HS-5 (cell line): ENCODE measurements around the gene LDLR.
"Not testable (repeated sequence)": the region's sequence is repeated elsewhere in the genome, so short reads cannot be mapped to it uniquely, and the experiment has no call there.

Experiments used
- DNase-seq: peaks from one replicate; pipeline ENCODE4 v3.0.0-alpha.2; 2012; ENCODE audit warnings: low read depth

LDLR gene

DNA sequence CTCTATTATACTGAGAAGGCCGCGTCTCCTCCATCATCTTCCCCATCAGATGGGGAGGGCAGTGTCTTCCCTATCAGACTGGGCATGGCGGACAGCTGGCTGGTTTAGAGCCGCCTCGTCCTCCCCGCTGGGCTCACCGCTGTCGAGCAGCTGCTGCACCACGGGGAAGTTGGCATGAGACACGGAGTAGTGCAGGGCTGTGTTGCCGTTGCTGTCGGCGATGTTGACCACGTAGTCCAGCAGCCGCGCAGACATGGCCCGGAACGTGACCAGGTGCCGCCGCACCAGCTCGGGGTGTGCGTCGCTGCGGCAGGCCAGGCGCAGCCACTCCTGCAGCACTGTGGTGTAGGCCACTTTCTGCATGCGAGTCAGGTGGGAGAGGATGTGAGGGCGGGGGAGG, 85.1 kb downstream of the LDLR start:
- DNase-seq, result no peak

DNA sequence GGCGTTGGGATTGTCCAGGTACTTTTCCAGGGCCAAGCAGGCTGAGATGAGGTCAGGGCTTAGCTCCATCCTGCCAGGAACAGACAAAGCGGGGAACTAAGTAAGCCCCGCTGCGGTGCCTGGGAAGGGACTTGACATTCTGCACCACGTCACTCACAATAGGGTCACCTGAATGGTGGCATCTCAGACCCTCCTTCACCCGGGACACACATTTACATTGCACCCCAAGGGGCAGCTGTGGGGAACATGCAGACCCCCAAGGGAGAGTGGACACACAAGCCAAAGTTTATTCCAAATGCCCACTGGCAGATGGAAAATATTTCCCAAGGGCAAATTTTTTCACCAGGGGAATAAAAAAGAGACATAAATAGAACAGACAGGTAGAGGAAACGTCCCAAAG, 86.7 kb downstream of the LDLR start:
- no peak for DNase-seq

DNA sequence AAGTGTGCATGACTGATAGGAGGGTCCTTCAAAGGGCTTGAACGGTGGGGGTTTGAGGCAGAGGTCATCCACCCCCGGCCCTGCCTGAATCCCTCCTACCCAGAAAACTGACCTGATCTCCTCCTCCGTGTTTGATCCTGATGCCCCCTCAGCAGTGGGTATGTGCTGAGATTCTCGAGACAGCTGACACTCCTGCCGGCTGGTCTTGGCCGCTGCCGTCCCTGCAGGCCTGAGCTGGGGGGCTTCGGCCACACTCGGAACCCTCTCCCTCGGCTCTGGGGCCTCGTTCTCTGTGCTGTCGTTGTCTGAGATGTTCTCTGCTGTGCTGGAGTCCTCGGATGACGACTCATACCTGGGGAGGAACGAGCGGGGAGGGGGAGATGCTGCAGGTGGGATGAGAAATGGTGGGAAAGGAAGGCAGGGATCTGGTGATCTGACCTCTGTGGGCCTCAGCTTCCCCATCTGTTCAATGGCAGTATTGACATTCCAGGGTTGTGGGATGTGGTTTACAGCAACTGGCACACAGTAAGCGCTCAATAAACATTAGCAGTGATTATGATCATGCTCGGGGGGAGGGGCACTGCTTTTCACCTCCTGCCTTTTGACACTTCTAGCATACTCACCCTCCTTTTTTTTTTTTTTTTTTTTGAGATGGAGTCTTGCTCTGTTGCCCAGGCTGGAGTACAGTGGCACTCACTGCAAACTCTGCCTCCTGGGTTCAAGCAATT, 87.4 kb downstream of the LDLR start:
- DNase-seq, result no peak

DNA sequence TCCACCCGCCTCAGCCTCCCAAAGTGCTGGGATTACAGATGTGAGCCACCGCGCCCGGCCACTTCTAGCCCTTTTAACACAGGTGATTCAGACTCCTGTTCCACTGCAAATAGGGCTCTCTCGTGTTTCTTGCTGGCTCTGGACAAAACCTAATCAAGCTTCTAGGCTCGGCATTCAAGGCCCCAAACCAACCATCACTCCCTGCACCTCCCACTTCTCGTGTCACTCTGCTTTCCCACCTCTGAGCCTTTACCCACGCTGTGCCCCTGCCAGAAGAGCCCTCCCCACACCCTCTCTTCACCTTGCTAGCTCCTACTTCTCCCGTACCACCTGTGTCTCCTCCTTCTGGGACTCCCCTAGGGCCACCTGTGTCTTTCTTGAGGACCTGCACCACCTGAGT, 88.3 kb downstream of the LDLR start:
- no peak for DNase-seq

GRCh38 chr19:11179145-11179465, 89.8 kb downstream of the LDLR start:
- not testable (repeated sequence) for DNase-seq

DNA sequence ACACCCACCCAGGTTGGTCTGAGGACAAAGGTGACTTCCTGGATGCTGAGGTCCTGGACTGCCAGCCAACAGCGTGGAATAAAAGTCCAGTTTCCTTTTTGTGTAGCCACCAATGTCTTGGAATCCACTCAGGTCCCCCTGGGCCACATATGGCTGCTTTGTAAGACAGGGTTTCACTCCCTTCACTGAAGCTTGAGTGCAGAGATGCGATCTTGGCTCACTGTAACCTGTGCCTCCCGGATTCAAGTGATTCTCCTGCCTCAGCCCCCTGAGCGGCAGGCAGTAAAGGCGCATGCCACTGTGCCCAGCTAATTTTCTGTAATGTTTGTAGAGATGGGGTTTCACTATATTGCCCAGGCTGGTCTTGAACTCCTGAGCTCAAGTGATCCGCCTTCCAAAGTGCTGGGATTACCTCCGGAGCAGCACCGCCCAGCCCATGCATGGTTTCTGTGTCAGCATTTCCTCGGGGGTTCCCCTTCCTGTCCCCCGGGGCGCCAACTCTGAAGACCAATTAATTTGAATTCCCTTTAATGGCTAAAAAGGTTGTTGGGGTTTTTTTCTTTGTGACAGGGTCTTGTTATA, 90.5 kb downstream of the LDLR start:
- DNase-seq, result no peak

- DNase-seq, result no peak
These were observed 91.1 kb downstream of the LDLR start for GRCh38 chr19:11180346-11180745.

DNA sequence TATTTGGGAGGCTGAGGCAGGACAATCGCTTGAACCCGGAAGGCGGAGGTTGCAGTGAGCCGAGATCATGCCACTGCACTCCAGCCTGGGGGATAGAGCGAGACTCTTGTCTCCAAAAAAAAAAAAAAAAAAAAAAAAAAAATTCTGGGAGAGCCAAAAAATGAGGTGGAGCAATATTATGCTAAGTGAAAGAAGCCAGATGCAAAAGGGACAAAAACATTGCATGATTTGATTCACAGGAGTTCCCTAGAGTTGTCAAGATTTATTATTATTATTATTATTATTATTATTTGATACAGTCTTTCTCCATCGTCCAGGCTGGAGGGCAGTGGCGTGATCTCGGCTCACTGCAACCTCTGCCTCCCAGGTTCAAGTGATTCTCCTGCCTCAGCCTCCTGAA, 91.7 kb downstream of the LDLR start:
- not testable (repeated sequence) for DNase-seq

DNA sequence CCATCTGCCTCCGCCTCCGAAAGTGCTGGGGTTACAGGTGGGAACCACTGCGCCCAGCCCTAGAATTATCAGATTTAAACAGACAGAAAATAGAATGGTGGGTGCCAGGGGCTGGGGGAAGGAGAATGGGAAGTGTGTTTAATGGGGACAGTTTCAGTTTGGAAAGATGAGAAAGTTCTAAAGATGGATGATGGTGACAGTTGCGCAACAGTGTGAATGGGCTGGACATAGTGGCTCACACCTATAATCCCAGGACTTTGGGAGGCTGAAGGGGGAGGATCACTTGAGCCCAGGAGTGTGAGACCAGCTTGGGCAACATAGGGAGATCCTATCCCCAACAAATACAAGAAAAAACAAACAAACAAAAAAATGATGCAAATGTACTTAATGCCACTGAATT, 92.2 kb downstream of the LDLR start:
- DNase-seq, result no peak
